Esophagus squamous epithelium (tissue), 5 donors: ENCODE results near the gene LOXHD1. TPM values are rescaled to one million over a fixed set of nuclear protein-coding genes. Genes with fewer than 3 reads are reported as not detected.

Experiments
- DNase-seq: peaks from one replicate; lab custom pipeline; 2025; lab: John Stamatoyannopoulos, UW
- H3K27ac ChIP-seq, 4 donors: fragments of 200-600 bp; sonication (generic); one replicate each; pipeline ENCODE4 v1.5.1; 2016 to 2019; ENCODE audit warnings: mild to moderate bottlenecking in 1 of 4
- H3K27me3 ChIP-seq, 4 donors: fragments of 200-600 bp; sonication (generic); 1 replicate in 3 of 4; 2 replicates in 1 of 4; pipeline versions ENCODE4 v1.5.1 to v1.6.0; 2017 to 2021; ENCODE audit warnings: antibody characterized with exemption in 1 of 4
- H3K36me3 ChIP-seq, 3 donors: fragments of 200-600 bp; sonication (generic); one replicate each; pipeline ENCODE4 v1.5.1; 2016 to 2019
- H3K4me1 ChIP-seq, 3 donors: fragments of 200-600 bp; sonication (generic); one replicate each; pipeline ENCODE4 v1.5.1; 2017 to 2019
- H3K4me3 ChIP-seq, 4 donors: fragments of 200-600 bp; sonication (generic); 1 replicate in 3 of 4; 2 replicates in 1 of 4; pipeline ENCODE4 v1.5.1; 2016 to 2019; ENCODE audit warnings: mild to moderate bottlenecking in 2 of 4, moderate library complexity in 1 of 4
- H3K9me3 ChIP-seq, 3 donors: fragments of 200-600 bp; sonication (generic); one replicate each; pipeline ENCODE4 v1.5.1; 2016 to 2019
- POLR2A ChIP-seq, 4 donors: fragments of 450-650 bp; IDR thresholded peaks; one replicate each; pipeline ENCODE4 v1.6.1; 2017; ENCODE audit warnings: antibody characterized with exemption in 4 of 4, mild to moderate bottlenecking in 4 of 4, moderate library complexity in 3 of 4
- WGBS, 2 donors: methylation state at CpG; one replicate each; pipeline ENCODE4 v1.1.5; 2018; 5-methylcytosine and 5-hydroxymethylcytosine counted together
- intact Hi-C: fragments of 100-400 bp; cut with DNase I; formaldehyde crosslinking; loops from one replicate; pipeline ENCODE4 v1.15.0; 2022
- total RNA-seq, 4 donors: library from RNA; depleted of rRNA; stranded (reverse); fragments of >200 nt; gene quantifications; one replicate each; pipeline ENCODE4 v1.1.0, GENCODE V29; 2016
- TF ChIP-seq, protein P1 (sequence below), 6 experiments: fragments of 450-650 bp in 4 of 6; fragments of 200-600 bp in 2 of 6; sonication (generic) in 2 of 6; IDR thresholded peaks; one replicate each; pipeline ENCODE4 v1.5.1; 2016 to 2019; ENCODE audit warnings: antibody characterized with exemption in 6 of 6, mild to moderate bottlenecking in 4 of 6, moderate library complexity in 4 of 6
- donor health status: DM: yes; HTN: yes; CAD: no.

Gene LOXHD1
- total RNA-seq, 4 donors from 2014 or later: 0.19 TPM; not detected in 3

DNA sequence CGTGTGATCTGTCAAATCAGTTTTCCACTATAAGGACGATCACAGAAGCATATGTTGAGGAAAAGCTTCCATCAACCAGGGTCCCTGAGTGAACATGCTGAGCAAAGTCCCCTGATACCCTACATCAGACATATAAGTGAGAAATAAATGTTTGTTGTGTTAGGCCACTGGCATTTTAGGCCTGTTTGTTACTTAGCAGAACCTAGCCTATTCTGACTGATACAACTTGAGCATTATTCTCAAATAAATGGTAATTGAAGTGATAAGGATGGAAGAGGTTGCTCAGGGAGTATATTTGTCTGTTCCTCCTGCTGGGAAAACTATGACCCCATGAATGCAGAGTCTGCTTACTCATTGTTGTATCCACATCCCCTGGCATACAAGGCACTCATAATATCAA, 106.4 kb downstream of the LOXHD1 start:
- H3K27ac ChIP-seq: no peak overlapping the region
- intact Hi-C loops: no loop called here
- H3K4me1 ChIP-seq: no peaks in the 10 kb centered on the region
- 86 to 92% methylated on average over 2 of the region's 2 CpGs for WGBS, 2 donors
- H3K36me3 ChIP-seq: no peaks in the 10 kb centered on the region
- H3K4me3 ChIP-seq: no peak overlapping the region
- TF ChIP-seq POLR2A (IDR thresholded peaks at IDR 0.05): no peak
- TF ChIP-seq, protein P1, sequence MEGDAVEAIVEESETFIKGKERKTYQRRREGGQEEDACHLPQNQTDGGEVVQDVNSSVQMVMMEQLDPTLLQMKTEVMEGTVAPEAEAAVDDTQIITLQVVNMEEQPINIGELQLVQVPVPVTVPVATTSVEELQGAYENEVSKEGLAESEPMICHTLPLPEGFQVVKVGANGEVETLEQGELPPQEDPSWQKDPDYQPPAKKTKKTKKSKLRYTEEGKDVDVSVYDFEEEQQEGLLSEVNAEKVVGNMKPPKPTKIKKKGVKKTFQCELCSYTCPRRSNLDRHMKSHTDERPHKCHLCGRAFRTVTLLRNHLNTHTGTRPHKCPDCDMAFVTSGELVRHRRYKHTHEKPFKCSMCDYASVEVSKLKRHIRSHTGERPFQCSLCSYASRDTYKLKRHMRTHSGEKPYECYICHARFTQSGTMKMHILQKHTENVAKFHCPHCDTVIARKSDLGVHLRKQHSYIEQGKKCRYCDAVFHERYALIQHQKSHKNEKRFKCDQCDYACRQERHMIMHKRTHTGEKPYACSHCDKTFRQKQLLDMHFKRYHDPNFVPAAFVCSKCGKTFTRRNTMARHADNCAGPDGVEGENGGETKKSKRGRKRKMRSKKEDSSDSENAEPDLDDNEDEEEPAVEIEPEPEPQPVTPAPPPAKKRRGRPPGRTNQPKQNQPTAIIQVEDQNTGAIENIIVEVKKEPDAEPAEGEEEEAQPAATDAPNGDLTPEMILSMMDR (IDR thresholded peaks at IDR 0.05): no peak
- DNase-seq: no peak
- H3K9me3 ChIP-seq: no peaks in the 10 kb centered on the region
- H3K27me3 ChIP-seq: peaks cover 0 to 8% (median 0%) of the 10 kb centered on the region in 4 donors

DNA sequence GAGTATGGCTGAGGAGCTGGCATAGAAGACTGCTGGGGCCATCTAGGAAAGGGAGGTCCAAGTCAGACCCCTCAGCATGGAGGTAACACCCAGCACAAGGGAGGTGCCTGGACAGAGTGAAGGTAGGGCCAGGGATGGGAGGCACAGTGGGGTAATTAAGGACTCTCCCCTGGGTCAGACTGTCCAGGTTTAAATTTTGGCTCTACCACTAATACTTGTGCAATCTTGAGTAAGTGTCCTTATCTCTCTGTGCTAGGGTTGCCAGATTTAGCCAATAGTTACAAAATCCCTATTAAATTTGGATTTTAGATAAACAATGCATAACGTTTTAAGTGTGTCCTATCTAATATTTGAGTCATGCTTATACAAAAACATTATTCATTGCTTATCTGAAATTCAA, 109.5 kb downstream of the LOXHD1 start:
- TF ChIP-seq, protein P1 (IDR thresholded peaks at IDR 0.05): no peak
- no peak for TF ChIP-seq POLR2A (IDR thresholded peaks at IDR 0.05)
- WGBS, 2 donors: 17 to 21% methylated on average over 1 of the region's 1 CpG
- intact Hi-C loops: no loop called here

DNA sequence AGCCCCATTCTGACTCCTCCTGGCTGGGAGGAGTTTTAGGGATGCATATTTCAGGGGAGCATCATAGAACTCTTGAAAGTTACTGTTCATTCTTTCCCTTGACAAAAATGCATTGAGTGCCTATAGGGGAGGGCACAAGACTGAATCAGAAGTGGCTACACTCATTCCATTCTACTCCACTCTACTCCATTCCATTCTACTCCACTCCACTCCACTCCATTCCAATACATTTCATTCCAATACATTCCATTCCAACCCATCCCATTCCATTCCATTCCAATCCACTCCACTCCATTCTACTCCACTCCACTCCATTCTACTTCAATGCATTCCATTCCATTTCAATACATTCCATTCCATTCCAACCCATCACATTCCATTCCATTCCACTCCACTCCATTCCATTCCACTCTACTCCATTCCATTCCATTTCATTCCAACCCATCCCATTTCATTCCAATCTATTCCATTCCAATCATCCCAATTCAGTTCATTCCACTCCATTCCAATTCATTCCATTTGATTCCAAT, 110.8 kb downstream of the LOXHD1 start:
- Histone ChIP-seq H3K27ac (no peak overlapping the region), H3K4me3 (no peak overlapping the region), H3K4me1 (no peaks in the 10 kb centered on the region), H3K9me3 (no peaks in the 10 kb centered on the region), H3K27me3 (peaks cover 0 to 8% (median 0%) of the 10 kb centered on the region in 4 donors), H3K36me3 (no peaks in the 10 kb centered on the region)
- no peak for TF ChIP-seq POLR2A (IDR thresholded peaks at IDR 0.05)
- TF ChIP-seq, protein P1 (IDR thresholded peaks at IDR 0.05): no peak
- intact Hi-C loops: no loop called here
- no peak for DNase-seq

More for the DNA sequence above, 109.5 kb downstream of the LOXHD1 start:
- Histone ChIP-seq H3K4me1 (no peaks in the 10 kb centered on the region), H3K36me3 (no peaks in the 10 kb centered on the region), H3K4me3 (no peak overlapping the region), H3K27me3 (peaks cover 0 to 8% (median 0%) of the 10 kb centered on the region in 4 donors), H3K27ac (no peak overlapping the region), H3K9me3 (no peaks in the 10 kb centered on the region)
- DNase-seq: no peak

- Histone ChIP-seq H3K9me3 (no peaks in the 10 kb centered on the region), H3K4me1 (no peaks in the 10 kb centered on the region), H3K36me3 (no peaks in the 10 kb centered on the region), H3K27ac (no peak overlapping the region), H3K27me3 (peaks cover 0 to 15% (median 0%) of the 10 kb centered on the region in 4 donors), H3K4me3 (no peak overlapping the region)
- DNase-seq: no peak
- WGBS, 2 donors: 48 to 62% methylated on average over 5 of the region's 5 CpGs
- no peak for TF ChIP-seq POLR2A (IDR thresholded peaks at IDR 0.05)
- TF ChIP-seq, protein P1 (IDR thresholded peaks at IDR 0.05): no peak
- intact Hi-C loops: no loop called here
Observed at GRCh38 chr18:46542545-46542944, 114.5 kb downstream of the LOXHD1 start.

DNA sequence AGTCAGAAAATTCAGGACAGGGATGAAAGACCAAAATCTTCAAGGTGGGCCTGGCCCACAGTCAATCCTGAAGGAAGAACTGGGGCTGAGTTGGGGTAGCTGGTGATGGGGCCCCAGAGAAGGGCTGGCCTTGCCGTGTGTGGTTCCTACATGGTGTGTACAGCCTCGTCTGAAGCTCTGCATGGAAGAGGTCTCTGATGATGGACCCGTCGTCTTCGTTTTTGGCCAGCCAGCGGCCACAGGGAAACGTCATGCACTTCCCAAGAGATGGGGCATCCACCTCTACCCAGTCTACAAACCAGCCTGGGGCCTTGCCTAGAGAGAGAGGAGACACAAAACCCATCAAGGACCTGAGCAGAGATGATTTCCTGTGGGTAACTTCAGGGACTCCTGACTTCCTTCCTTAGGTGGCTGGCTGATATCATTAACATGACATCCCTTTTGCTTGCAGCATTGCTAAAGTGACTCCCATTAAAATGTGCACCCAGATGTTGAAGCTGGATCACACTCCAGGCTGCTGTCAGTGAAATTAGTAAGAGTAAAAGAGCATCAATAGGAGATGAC, 115.3 kb downstream of the LOXHD1 start:
- Histone ChIP-seq H3K27me3 (peaks cover 0 to 12% (median 0%) of the 10 kb centered on the region in 4 donors), H3K36me3 (no peaks in the 10 kb centered on the region), H3K4me3 (no peak overlapping the region), H3K9me3 (no peaks in the 10 kb centered on the region), H3K27ac (no peak overlapping the region), H3K4me1 (no peaks in the 10 kb centered on the region)
- 83% methylated on average over 1 to 5 of the region's 7 CpGs for WGBS, 2 donors
- intact Hi-C loops: no loop called here
- TF ChIP-seq, protein P1 (IDR thresholded peaks at IDR 0.05): no peak
- no peak for TF ChIP-seq POLR2A (IDR thresholded peaks at IDR 0.05)
- DNase-seq: no peak
